Activated B cell treated with CpG ODN at 0.5 μM for 24 hours (primary cell): ENCODE data around the gene CRIP2. TPM values are rescaled to one million over a fixed set of nuclear protein-coding genes. Genes with fewer than 3 reads are reported as not detected.

Experiments
- ATAC-seq: fragments of 200-7000 bp; cut with Tn5 transposase; one replicate; pipeline ENCODE4 v1.10.0; 2021; ENCODE audit warnings: low read depth, mild to moderate bottlenecking, moderate library complexity
- CTCF ChIA-PET: fragments of 350-600 bp; sonication (Branson Sonifier 250); formaldehyde crosslinking; loops from one replicate; lab custom pipeline; 2021; ENCODE audit warnings: antibody characterized with exemption; lab: Charles Lee
- POLR2A ChIA-PET: fragments of 350-600 bp; sonication (Branson Sonifier 250); formaldehyde crosslinking; loops from one replicate; lab custom pipeline; 2021; ENCODE audit warnings: antibody characterized with exemption; lab: Charles Lee
- DNase-seq: peaks from one replicate; pipeline ENCODE4 v3.0.0; 2022
- H3K27ac Mint-ChIP-seq: one replicate; pipeline ENCODE4 v1.8.0; 2020; ENCODE audit warnings: mixed read lengths
- H3K27me3 Mint-ChIP-seq: one replicate; pipeline ENCODE4 v1.8.0; 2021; ENCODE audit warnings: mixed read lengths
- H3K36me3 Mint-ChIP-seq: one replicate; pipeline ENCODE4 v1.8.0; 2021; ENCODE audit warnings: low read depth, mixed read lengths
- H3K4me1 Mint-ChIP-seq: one replicate; pipeline ENCODE4 v1.8.0; 2021; ENCODE audit warnings: mixed read lengths
- H3K4me3 Mint-ChIP-seq: one replicate; pipeline ENCODE4 v1.8.0; 2020; ENCODE audit warnings: mild to moderate bottlenecking, mixed read lengths
- H3K9me3 Mint-ChIP-seq: one replicate; pipeline ENCODE4 v1.8.0; 2020; ENCODE audit warnings: mixed read lengths
- CTCF ChIP-seq: fragments of 200-600 bp; IDR thresholded peaks from one replicate; pipeline ENCODE4 v1.8.0; 2022; ENCODE audit warnings: antibody characterized with exemption, mild to moderate bottlenecking
- intact Hi-C: fragments of 100-400 bp; cut with micrococcal nuclease; formaldehyde crosslinking; loops from one replicate; pipeline ENCODE4 v1.15.1; 2024
- total RNA-seq: library from RNA; stranded (reverse); gene quantifications from 2 replicates; pipeline ENCODE4 v1.2.3, GENCODE V29; 2022

The CRIP2 gene
- total RNA-seq, 1 donor from 2014 or later = 3.0 TPM

DNA sequence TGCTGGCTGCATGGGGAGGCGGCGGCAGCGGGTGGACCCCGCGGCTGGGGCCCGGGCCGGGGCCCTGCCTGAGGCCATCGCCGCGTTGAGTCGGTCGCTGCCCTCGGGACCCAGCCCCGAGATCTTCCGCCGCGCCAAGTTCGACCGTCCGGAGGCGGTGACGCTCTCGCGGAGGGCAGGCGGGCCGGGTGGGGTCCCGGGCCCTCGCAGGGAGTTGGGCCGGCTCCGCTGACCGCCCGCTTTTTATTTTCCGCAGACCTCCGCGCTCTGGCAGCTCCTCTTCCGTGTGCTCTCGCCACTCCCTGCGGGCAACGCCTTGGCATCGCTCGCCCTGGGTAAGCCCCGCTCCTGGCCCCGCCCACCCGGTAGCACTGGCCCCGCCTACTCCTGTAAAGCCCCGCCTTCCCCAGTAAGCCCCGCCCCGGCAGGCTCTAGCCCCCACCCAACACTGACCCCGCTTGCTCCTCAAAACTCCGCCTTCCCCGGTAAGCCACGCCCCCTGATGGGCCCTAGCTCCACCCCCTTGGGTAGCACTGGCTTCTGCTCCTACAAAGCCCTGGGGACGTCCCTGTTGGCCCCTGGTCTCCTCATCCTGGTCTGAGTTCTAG lies 16.8 kb downstream of the CRIP2 start:
- no peak for TF ChIP-seq CTCF
- POLR2A ChIA-PET = interaction anchor here (0.6 to 2.5 kb wide), 3 partner anchors 13 to 190 kb away, joined by 3 to 14 read pairs (median 3); partner anchors contain the start of gene TEX22
- H3K27me3 Mint-ChIP-seq = no peaks in the 10 kb centered on the region
- peaks cover 2% of the 10 kb centered on the region for H3K36me3 Mint-ChIP-seq
- CTCF ChIA-PET = interaction anchor here (1.4 to 4.1 kb wide), 2 partner anchors 11 to 121 kb away, joined by 4 to 58 read pairs; no protein-coding TSS in a partner anchor
- H3K4me3 Mint-ChIP-seq = peak overlapping the region; percentile 87
- peaks cover 26% of the 10 kb centered on the region for H3K4me1 Mint-ChIP-seq
- intact Hi-C loops = loop anchor here (1.0 to 5.0 kb wide), 9 partner anchors 15 to 739 kb away; partner anchors contain the start of genes BRF1, CDCA4, CLBA1 and GPR132
- ATAC-seq = peak; percentile 8
- no peaks in the 10 kb centered on the region for H3K9me3 Mint-ChIP-seq
- H3K27ac Mint-ChIP-seq = peak overlapping the region; percentile 97
- DNase-seq = peak; percentile 75

DNA sequence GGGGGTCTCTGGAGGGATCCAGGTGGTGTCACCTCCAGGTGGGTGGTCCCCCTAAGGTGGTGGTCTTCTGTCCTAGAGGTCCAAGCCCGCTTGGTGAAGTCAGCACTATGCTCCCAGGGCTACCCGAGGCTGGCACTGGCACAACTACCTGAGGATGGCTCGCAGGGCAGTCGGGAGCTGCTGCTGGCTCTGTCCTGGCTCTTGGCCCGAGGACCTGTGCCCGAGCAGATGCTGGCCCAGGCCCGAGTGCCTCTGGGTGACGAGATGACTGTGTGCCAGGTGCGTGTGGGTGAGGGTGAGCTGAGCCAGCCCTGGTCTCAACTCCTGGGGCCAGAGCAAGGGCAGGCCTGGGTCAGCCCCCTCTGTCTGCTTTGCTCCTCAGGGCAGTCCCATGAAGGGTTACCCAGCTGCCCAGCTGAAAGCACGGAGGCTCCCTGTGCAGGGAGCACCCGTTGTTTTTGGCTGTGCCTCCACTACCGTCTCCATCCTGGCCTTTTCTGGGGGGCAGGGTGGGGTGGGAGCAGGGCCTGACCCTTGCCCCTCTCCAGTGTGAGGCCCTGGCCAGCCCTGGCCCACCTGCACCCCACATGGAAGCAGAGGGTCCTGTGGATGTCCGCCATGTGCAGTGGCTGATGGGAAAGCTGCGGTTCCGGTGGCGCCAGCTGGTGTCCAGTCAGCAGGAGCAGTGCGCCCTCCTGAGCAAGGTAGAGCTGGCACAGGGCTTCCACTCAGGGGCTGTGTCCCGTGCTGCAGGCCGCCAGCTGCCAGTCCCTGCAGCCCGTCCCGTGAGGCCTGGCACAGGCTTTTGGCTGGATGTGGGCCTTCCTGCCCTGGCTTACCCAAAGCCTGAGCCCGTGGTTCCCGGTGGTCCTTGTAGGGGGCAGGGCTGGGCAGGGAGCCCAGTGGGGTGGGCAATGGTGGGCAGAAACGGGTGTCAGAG lies 17.7 kb downstream of the CRIP2 start:
- DNase-seq (no peak), ATAC-seq (no peak)
- Mint-ChIP-seq H3K27me3 (no peaks in the 10 kb centered on the region), H3K9me3 (no peaks in the 10 kb centered on the region), H3K36me3 (peaks cover 2% of the 10 kb centered on the region), H3K27ac (peak overlapping the region; percentile 72), H3K4me1 (peaks cover 22% of the 10 kb centered on the region), H3K4me3 (peak overlapping the region; percentile 81)
- ChIA-PET CTCF (interaction anchor here (1.4 to 4.1 kb wide), 2 partner anchors 11 to 121 kb away, joined by 4 to 58 read pairs; no protein-coding TSS in a partner anchor), POLR2A (interaction anchor here (0.6 to 0.9 kb wide), 2 partner anchors 14 to 191 kb away, joined by 3 read pairs; no protein-coding TSS in a partner anchor)
- TF ChIP-seq CTCF = no peak
- intact Hi-C loops = loop anchor here (5.0 kb wide), 2 partner anchors 505 to 565 kb away; partner anchors contain the start of gene CLBA1

DNA sequence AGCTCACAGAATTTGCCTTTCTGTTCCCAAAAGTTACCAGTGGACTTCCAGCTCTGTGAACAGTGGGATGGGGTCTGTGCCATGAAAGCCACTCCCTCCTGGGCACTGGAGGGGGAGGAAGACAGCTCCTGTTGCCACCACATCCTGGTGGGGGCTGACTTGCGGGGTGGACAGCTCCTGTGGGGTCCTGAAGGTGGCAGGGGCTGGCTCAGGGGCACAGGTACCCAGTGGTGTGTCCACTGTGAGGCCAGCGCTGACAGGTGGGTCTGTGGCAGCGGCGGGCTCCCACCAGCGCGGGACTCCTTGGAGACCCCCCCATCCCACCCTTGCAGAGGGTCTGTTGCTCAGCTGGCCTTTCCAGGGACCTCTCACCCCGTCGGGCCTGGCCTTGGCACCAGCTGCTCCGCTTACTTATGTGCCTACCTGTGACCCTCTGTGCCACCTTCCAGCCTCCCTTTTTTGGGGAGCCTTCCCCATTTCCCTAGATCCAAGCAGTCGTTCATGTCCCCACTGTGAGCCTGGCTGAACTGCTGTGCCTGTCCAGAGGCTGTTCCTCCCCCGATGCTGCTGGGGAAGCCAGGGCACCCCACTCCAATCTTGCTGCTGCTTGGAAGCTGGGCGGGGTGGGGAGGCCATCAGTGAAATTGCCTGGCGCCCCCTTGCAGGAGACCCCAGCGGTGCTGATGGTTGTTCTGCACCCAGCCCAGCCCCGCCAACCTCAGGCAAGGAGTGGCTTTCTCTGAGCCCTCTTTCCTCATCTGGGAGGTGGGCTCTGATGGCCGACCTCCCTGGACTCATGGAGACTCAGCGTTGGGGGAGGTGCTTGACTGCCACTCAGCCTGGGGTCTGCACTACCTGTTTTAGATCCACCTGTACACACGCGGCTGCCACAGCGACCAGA lies 18.6 kb downstream of the CRIP2 start:
- Mint-ChIP-seq H3K4me1 (peaks cover 17% of the 10 kb centered on the region), H3K4me3 (no peak overlapping the region), H3K9me3 (no peaks in the 10 kb centered on the region), H3K27ac (no peak overlapping the region), H3K36me3 (peaks cover 2% of the 10 kb centered on the region), H3K27me3 (no peaks in the 10 kb centered on the region)
- ChIA-PET POLR2A (no interaction called here), CTCF (no interaction called here)
- no peak for ATAC-seq
- TF ChIP-seq CTCF = no peak
- DNase-seq = no peak
- intact Hi-C loops = loop anchor here (5.0 kb wide), 2 partner anchors 506 to 566 kb away; partner anchors contain the start of gene CLBA1

GRCh38 chr14:105493921-105494605 lies 19.4 kb downstream of the CRIP2 start:
- ATAC-seq (no peak), DNase-seq (no peak)
- ChIA-PET POLR2A (no interaction called here), CTCF (no interaction called here)
- intact Hi-C loops = loop anchor here (5.0 kb wide), 2 partner anchors 507 to 567 kb away; partner anchors contain the start of gene CLBA1
- Mint-ChIP-seq H3K36me3 (peaks cover 2% of the 10 kb centered on the region), H3K4me3 (no peak overlapping the region), H3K9me3 (no peaks in the 10 kb centered on the region), H3K27me3 (no peaks in the 10 kb centered on the region), H3K4me1 (peaks cover 12% of the 10 kb centered on the region), H3K27ac (no peak overlapping the region)
- no peak for TF ChIP-seq CTCF
